ENCODE measurements around the gene MFAP3L. TPM values are rescaled to one million over a fixed set of nuclear protein-coding genes. Genes with fewer than 3 reads are reported as not detected.

MFAP3L gene
- total and polyA plus RNA-seq, 5 donors, result 1.3 to 6.2 (median 4.4) TPM

- ATAC-seq (no peak), DNase-seq (no peak)
- intact Hi-C loops (cut with DNase I), result no loop called here
- no peak overlapping the region for H3K4me3 ChIP-seq (ENCODE audit: low read length)
- H3K27me3 ChIP-seq (ENCODE audit: control insufficient read depth, insufficient read depth), result no peaks in the 10 kb centered on the region
- no peaks in the 10 kb centered on the region for H3K4me1 ChIP-seq (ENCODE audit: control insufficient read depth, insufficient read depth, low read length)
- no peak overlapping the region for H3K27ac ChIP-seq (ENCODE audit: low read length)
- 80% methylated on average over 2 of the region's 2 CpGs for WGBS
- no peaks in the 10 kb centered on the region for H3K9me3 ChIP-seq (ENCODE audit: control insufficient read depth, low read length)
These were observed 4.0 kb downstream of the MFAP3L start for GRCh38 chr4:170022211-170022610.

GRCh38 chr4:170017252-170017651 lies 8.9 kb downstream of the MFAP3L start:
- intact Hi-C loops (cut with DNase I), result no loop called here
- H3K4me1 ChIP-seq (ENCODE audit: control insufficient read depth, insufficient read depth, low read length), result no peaks in the 10 kb centered on the region
- 78% methylated on average over 3 of the region's 3 CpGs for WGBS

DNA sequence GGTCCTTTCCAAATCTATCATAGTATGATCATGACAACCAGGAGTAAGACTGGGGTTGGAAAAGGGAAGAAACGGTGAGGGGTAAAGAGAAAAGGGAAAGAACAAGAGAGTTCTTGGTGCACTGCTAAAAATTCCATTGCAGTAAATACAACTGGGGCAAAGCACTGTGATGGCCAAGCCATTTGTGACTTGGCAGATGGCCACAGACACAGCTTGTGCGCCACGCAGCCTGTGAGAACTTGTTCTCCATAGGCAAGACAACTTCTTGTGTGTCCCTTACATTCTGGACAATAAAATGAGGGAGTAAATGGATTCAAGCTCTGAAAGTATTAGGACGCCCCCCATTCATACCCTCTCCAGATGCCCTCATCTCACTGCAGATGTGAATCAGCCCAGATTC lies 10.9 kb downstream of the MFAP3L start:
- DNase-seq (peak in 2 of 3 donors; percentile 50 to 52), ATAC-seq (no peak)
- no peaks in the 10 kb centered on the region for H3K27me3 ChIP-seq (ENCODE audit: control insufficient read depth, insufficient read depth)
- H3K9me3 ChIP-seq (ENCODE audit: control insufficient read depth, low read length), result no peaks in the 10 kb centered on the region
- WGBS, result 71% methylated on average over 4 of the region's 4 CpGs
- no peak overlapping the region for H3K4me3 ChIP-seq (ENCODE audit: low read length)
- intact Hi-C loops (cut with DNase I), result no loop called here
- no peaks in the 10 kb centered on the region for H3K4me1 ChIP-seq (ENCODE audit: control insufficient read depth, insufficient read depth, low read length)
- H3K27ac ChIP-seq (ENCODE audit: low read length), result no peak overlapping the region

More at GRCh38 chr4:170017252-170017651, 8.9 kb downstream of the MFAP3L start:
- ATAC-seq, result no peak
- no peak overlapping the region for H3K27ac ChIP-seq (ENCODE audit: low read length)
- DNase-seq, result no peak
- H3K27me3 ChIP-seq (ENCODE audit: control insufficient read depth, insufficient read depth), result no peaks in the 10 kb centered on the region
- H3K9me3 ChIP-seq (ENCODE audit: control insufficient read depth, low read length), result no peaks in the 10 kb centered on the region
- H3K4me3 ChIP-seq (ENCODE audit: low read length), result no peak overlapping the region

DNA sequence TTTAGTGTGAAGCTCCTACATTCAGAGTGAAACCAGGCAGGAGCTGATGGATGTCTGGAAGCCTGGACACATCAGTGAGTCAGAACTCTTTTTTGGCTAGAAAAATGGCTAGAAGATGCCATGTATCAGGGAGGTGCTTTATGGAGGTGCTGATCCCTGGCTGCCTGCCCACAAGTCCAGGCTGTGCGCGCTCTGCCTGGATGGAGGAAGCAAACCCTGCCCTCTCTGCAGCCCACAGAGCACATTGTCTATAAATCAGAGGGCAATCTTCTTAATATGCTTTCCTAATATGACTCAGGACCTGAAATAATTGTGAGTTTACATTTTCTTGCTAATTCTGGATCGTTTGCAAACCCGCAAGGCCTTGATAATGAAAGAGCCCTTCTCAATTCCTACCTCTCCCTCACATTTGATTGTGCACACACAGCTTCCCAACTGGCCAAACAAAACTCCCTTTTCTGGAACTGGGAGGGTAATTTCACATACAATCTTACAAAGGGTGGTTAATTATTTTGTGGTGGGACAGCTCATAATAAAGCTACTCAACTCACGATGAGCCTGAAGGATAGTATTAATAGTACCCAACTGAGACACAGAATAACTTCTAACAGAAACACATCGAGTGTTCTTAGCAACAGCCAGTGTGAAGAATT lies 11.7 kb downstream of the MFAP3L start:
- 77% methylated on average over 6 of the region's 6 CpGs for WGBS
- H3K27ac ChIP-seq (ENCODE audit: low read length), result no peak overlapping the region
- no peaks in the 10 kb centered on the region for H3K27me3 ChIP-seq (ENCODE audit: control insufficient read depth, insufficient read depth)
- DNase-seq (peak in 1 of 3 donors; percentile 37), ATAC-seq (no peak)
- intact Hi-C loops (cut with DNase I), result no loop called here
- H3K4me1 ChIP-seq (ENCODE audit: control insufficient read depth, insufficient read depth, low read length), result no peaks in the 10 kb centered on the region
- no peaks in the 10 kb centered on the region for H3K9me3 ChIP-seq (ENCODE audit: control insufficient read depth, low read length)
- no peak overlapping the region for H3K4me3 ChIP-seq (ENCODE audit: low read length)

- Histone ChIP-seq H3K4me1 (ENCODE audit: control insufficient read depth, insufficient read depth, low read length) (no peaks in the 10 kb centered on the region), H3K9me3 (ENCODE audit: control insufficient read depth, low read length) (no peaks in the 10 kb centered on the region), H3K27me3 (ENCODE audit: control insufficient read depth, insufficient read depth) (no peaks in the 10 kb centered on the region), H3K27ac (ENCODE audit: low read length) (no peak overlapping the region), H3K4me3 (ENCODE audit: low read length) (no peak overlapping the region)
- intact Hi-C loops (cut with DNase I), result no loop called here
- WGBS, result 97% methylated on average over 2 of the region's 2 CpGs
- ATAC-seq (no peak), DNase-seq (no peak)
These were observed 13.6 kb downstream of the MFAP3L start for GRCh38 chr4:170012629-170012958.

DNA sequence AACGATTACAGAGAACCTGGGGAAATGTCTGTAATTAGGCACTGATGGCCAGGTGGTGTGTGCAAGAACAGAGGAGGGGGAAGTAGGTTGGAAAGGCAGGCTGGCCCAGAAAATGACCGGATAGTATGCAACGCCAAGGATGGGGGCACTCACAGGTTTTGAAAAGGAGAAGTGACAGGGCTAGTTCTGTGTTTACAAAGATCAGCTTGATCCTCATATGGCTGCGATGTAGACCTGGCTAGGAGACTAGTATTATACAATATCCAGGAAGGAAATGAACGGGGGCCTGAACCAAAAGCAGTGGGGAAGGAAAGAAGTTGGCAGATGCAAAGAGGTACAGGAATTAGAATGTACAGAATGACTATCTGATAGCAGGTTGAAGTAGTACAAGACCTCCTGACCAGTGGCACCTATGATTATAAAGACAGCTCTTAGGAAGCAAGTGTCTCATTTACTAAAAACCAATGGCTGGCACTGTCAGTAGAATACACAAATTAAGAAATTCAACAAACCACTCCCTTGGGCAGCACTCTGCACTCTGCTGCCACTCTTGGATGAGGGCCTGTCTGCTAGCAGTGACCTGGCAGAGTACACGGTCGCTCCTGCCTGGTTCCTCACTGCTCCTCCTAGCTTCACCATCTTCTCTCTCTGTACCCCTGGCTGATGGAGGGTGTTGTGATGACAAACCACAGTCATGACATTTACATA lies 14.1 kb downstream of the MFAP3L start:
- H3K4me1 ChIP-seq (ENCODE audit: control insufficient read depth, insufficient read depth, low read length), result no peaks in the 10 kb centered on the region
- ATAC-seq (no peak), DNase-seq (no peak)
- intact Hi-C loops (cut with DNase I), result no loop called here
- WGBS, result 66% methylated on average over 7 of the region's 7 CpGs
- no peaks in the 10 kb centered on the region for H3K27me3 ChIP-seq (ENCODE audit: control insufficient read depth, insufficient read depth)
- no peak overlapping the region for H3K4me3 ChIP-seq (ENCODE audit: low read length)
- H3K9me3 ChIP-seq (ENCODE audit: control insufficient read depth, low read length), result no peaks in the 10 kb centered on the region
- H3K27ac ChIP-seq (ENCODE audit: low read length), result no peak overlapping the region

DNA sequence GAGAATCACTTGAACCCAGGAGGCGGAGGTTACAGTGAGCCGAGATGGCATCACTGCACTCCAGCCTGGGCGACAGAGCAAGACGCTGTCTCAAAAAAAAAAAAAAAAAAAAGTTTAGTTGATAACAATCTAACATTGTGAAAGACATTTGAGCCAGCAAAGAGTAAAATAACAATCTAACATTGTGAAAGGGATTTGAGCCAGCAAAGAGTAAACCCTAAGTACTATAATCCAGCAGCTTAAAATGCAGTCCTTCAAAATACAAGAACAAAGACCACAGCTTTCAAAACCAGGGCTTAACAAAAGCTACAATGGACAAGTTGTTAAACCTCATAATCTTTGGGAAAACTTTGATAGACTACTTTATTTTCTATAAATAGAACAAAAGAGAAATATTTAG lies 16.9 kb downstream of the MFAP3L start:
- ATAC-seq (no peak), DNase-seq (no peak)
- 87% methylated on average over 4 of the region's 4 CpGs for WGBS
- Histone ChIP-seq H3K27me3 (ENCODE audit: control insufficient read depth, insufficient read depth) (no peaks in the 10 kb centered on the region), H3K4me1 (ENCODE audit: control insufficient read depth, insufficient read depth, low read length) (no peaks in the 10 kb centered on the region), H3K9me3 (ENCODE audit: control insufficient read depth, low read length) (no peaks in the 10 kb centered on the region), H3K4me3 (ENCODE audit: low read length) (no peak overlapping the region), H3K27ac (ENCODE audit: low read length) (no peak overlapping the region)
- intact Hi-C loops (cut with DNase I), result no loop called here

- WGBS, result 92% methylated on average over 10 of the region's 10 CpGs
These were observed 17.4 kb downstream of the MFAP3L start for GRCh38 chr4:170008801-170009200.

DNA sequence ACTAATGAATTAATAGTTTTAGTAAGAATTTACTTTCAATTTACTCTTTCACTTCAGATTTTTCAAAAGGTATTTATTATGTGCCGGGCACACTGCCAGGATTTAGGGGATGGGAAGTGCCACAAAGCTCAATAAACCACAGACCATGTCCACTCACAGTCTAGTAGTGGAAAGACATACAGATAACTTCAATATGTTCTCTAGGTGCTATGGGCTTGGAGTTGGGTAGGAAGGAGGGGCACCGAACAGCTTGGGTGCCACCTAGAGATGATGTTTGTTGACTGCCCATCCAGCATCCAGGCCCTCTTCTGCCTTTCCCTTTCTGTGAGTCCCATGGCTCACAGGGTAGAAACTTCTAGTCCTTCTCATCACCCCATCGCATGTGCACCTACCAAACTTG lies 17.8 kb downstream of the MFAP3L start:
- DNase-seq (no peak), ATAC-seq (no peak)
- Histone ChIP-seq H3K9me3 (ENCODE audit: control insufficient read depth, low read length) (no peaks in the 10 kb centered on the region), H3K27me3 (ENCODE audit: control insufficient read depth, insufficient read depth) (no peaks in the 10 kb centered on the region), H3K4me1 (ENCODE audit: control insufficient read depth, insufficient read depth, low read length) (no peaks in the 10 kb centered on the region), H3K4me3 (ENCODE audit: low read length) (no peak overlapping the region), H3K27ac (ENCODE audit: low read length) (no peak overlapping the region)
- intact Hi-C loops (cut with DNase I), result no loop called here
- 83% methylated on average over 3 of the region's 3 CpGs for WGBS

More at GRCh38 chr4:170008801-170009200, 17.4 kb downstream of the MFAP3L start:
- Histone ChIP-seq H3K4me1 (ENCODE audit: control insufficient read depth, insufficient read depth, low read length) (no peaks in the 10 kb centered on the region), H3K4me3 (ENCODE audit: low read length) (no peak overlapping the region), H3K27ac (ENCODE audit: low read length) (no peak overlapping the region), H3K27me3 (ENCODE audit: control insufficient read depth, insufficient read depth) (no peaks in the 10 kb centered on the region), H3K9me3 (ENCODE audit: control insufficient read depth, low read length) (no peaks in the 10 kb centered on the region)
- ATAC-seq (no peak), DNase-seq (no peak)
- intact Hi-C loops (cut with DNase I), result no loop called here

DNA sequence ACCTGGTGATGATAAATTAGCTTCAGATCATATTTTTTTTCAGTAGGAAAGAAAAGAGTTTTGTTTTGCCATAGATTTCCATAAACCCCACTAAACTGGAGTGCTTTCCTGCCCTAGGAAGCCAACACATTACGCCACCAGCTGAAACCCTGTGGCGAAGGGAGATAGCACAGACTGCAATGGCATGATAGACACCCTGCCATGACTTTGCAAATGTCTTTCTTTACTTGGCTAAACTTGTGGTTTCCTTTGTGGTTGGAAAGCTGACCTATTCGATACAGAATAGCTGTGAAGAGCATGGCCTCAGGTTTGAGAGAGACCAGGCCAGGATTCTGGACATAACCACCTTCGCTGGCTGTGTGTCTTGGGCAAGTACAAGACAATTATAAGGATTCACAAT lies 19.1 kb downstream of the MFAP3L start:
- WGBS, result 85% methylated on average over 4 of the region's 4 CpGs
- Histone ChIP-seq H3K4me3 (ENCODE audit: low read length) (no peak overlapping the region), H3K27ac (ENCODE audit: low read length) (no peak overlapping the region), H3K9me3 (ENCODE audit: control insufficient read depth, low read length) (no peaks in the 10 kb centered on the region), H3K27me3 (ENCODE audit: control insufficient read depth, insufficient read depth) (no peaks in the 10 kb centered on the region), H3K4me1 (ENCODE audit: control insufficient read depth, insufficient read depth, low read length) (no peaks in the 10 kb centered on the region)
- DNase-seq (no peak), ATAC-seq (no peak)
- intact Hi-C loops (cut with DNase I), result no loop called here

GRCh38 chr4:170005472-170005871 lies 20.7 kb downstream of the MFAP3L start:
- WGBS, result 57% methylated on average over 5 of the region's 5 CpGs

More at GRCh38 chr4:170005472-170005871, 20.7 kb downstream of the MFAP3L start:
- peak in 1 of 3 donors; percentile 35 for DNase-seq
- no peaks in the 10 kb centered on the region for H3K27me3 ChIP-seq (ENCODE audit: control insufficient read depth, insufficient read depth)
- no peaks in the 10 kb centered on the region for H3K4me1 ChIP-seq (ENCODE audit: control insufficient read depth, insufficient read depth, low read length)
- intact Hi-C loops (cut with DNase I), result no loop called here
- H3K27ac ChIP-seq (ENCODE audit: low read length), result no peak overlapping the region
- no peaks in the 10 kb centered on the region for H3K9me3 ChIP-seq (ENCODE audit: control insufficient read depth, low read length)
- H3K4me3 ChIP-seq (ENCODE audit: low read length), result no peak overlapping the region
- ATAC-seq, result peak; percentile 45 to 47

Data from right cardiac atrium (tissue), 5 donors.